ENCODE measurements around the gene RAB3C.

DNA sequence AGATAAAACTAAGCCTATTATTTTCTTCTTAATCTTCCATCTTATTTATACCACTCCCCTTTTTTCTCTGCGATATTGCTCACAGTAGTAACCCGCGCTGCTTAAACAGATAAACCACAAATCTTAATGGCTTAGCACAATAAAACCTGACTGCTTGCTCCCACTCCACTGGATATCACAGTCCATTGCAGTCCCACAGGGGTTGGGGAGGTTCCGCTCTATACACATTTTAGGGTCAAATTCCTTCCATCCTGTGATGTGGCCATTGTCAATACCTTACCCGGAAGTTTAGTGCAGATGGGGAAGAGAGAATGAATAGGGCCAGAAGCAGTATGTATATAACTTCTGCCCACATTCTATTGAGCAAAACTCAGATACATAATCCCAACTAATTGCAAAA lies 193.7 kb downstream of the RAB3C start:
- TF ChIP-seq, protein P1, sequence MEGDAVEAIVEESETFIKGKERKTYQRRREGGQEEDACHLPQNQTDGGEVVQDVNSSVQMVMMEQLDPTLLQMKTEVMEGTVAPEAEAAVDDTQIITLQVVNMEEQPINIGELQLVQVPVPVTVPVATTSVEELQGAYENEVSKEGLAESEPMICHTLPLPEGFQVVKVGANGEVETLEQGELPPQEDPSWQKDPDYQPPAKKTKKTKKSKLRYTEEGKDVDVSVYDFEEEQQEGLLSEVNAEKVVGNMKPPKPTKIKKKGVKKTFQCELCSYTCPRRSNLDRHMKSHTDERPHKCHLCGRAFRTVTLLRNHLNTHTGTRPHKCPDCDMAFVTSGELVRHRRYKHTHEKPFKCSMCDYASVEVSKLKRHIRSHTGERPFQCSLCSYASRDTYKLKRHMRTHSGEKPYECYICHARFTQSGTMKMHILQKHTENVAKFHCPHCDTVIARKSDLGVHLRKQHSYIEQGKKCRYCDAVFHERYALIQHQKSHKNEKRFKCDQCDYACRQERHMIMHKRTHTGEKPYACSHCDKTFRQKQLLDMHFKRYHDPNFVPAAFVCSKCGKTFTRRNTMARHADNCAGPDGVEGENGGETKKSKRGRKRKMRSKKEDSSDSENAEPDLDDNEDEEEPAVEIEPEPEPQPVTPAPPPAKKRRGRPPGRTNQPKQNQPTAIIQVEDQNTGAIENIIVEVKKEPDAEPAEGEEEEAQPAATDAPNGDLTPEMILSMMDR (IDR thresholded peaks at IDR 0.05; ENCODE audit: insufficient read depth, low read depth, low read length), result no peak
- TF ChIP-seq EZH2 (IDR thresholded peaks at IDR 0.05; ENCODE audit: insufficient read depth, low read length), result no peak
